GM23338 (cell line): Measurements from ENCODE around the gene CCDC197.

Experiments used
- CREB1 ChIP-seq: fragments of 250-450 bp; sonication (Bioruptor Pico); IDR thresholded peaks from 2 replicates; pipeline ENCODE4 v1.5.0; 2020; ENCODE audit warnings: low read depth, mild to moderate bottlenecking, moderate library complexity
- CTCF ChIP-seq, 2 experiments: fragments of 200-600 bp in 1 of 2; sonication (generic) in 1 of 2; conservative IDR thresholded peaks; 2 replicates each; pipeline versions ENCODE4 v1.5.1 to v1.6.1; 2016 to 2017; ENCODE audit warnings: antibody characterized with exemption in 2 of 2, low read depth in 2 of 2, mild to moderate bottlenecking in 2 of 2, moderate library complexity in 1 of 2
- ETS1 ChIP-seq: IDR thresholded peaks from 2 replicates; pipeline ENCODE4 v1.6.1; 2016; ENCODE audit warnings: antibody characterized with exemption
- EZH2 ChIP-seq: fragments of 200-600 bp; sonication (generic); IDR thresholded peaks from one replicate; pipeline ENCODE4 v1.8.0; 2017; ENCODE audit warnings: antibody characterized with exemption, mild to moderate bottlenecking, low read depth; ENCODE audit not compliant: unreplicated experiment
- EZH2phosphoT487 ChIP-seq: fragments of 200-600 bp; sonication (generic); IDR thresholded peaks from one replicate; pipeline ENCODE4 v1.8.1; 2018; ENCODE audit warnings: antibody characterized with exemption; ENCODE audit not compliant: unreplicated experiment
- JUNB ChIP-seq: IDR thresholded peaks from one replicate; pipeline ENCODE4 v1.6.1; 2016; ENCODE audit warnings: antibody characterized with exemption; ENCODE audit not compliant: unreplicated experiment
- NANOG ChIP-seq: IDR thresholded peaks from 2 replicates; pipeline ENCODE4 v1.6.1; 2016; ENCODE audit warnings: antibody characterized with exemption, borderline replicate concordance
- POLR2AphosphoS5 ChIP-seq: IDR thresholded peaks from 2 replicates; pipeline ENCODE4 v1.6.1; 2016; ENCODE audit warnings: antibody characterized with exemption, low read depth
- REST ChIP-seq: IDR thresholded peaks from one replicate; pipeline ENCODE4 v1.6.1; 2018; ENCODE audit warnings: antibody characterized with exemption; ENCODE audit not compliant: unreplicated experiment
- STAT1 ChIP-seq: IDR thresholded peaks from one replicate; pipeline ENCODE4 v1.6.1; 2016; ENCODE audit warnings: antibody characterized with exemption; ENCODE audit not compliant: unreplicated experiment
- ZNF114 ChIP-seq: fragments of 250-450 bp; sonication (Bioruptor Pico); IDR thresholded peaks from 2 replicates; pipeline ENCODE4 v1.5.0; 2020; ENCODE audit warnings: mild to moderate bottlenecking, moderate library complexity
- ZNF331 ChIP-seq: fragments of 250-450 bp; sonication (Bioruptor Pico); IDR thresholded peaks from 2 replicates; pipeline ENCODE4 v1.5.0; 2020; ENCODE audit warnings: low read depth, mild to moderate bottlenecking, moderate library complexity
- ZNF462 ChIP-seq: fragments of 250-450 bp; sonication (Bioruptor Pico); IDR thresholded peaks from 2 replicates; pipeline ENCODE4 v1.5.0; 2020; ENCODE audit warnings: mild to moderate bottlenecking, moderate library complexity

GRCh38 chr14:94005324-94006073 is 8.4 kb downstream of the CCDC197 start:
- TF ChIP-seq EZH2 = no peak
- peak; percentile 48 to 64 for TF ChIP-seq CTCF (conservative IDR thresholded peaks at IDR 0.05; ENCODE audit: low read depth in 2 of 2)
- TF ChIP-seq EZH2phosphoT487 = no peak
- no peak for TF ChIP-seq ETS1
- TF ChIP-seq POLR2AphosphoS5 = no peak
- no peak for TF ChIP-seq REST
- no peak for TF ChIP-seq CREB1 (CRISPR knock-in tag)
- no peak for TF ChIP-seq ZNF114 (CRISPR knock-in tag)
- TF ChIP-seq ZNF462 (CRISPR knock-in tag) = no peak
- TF ChIP-seq ZNF331 (CRISPR knock-in tag) = no peak
- TF ChIP-seq JUNB = no peak
- no peak for TF ChIP-seq NANOG
- TF ChIP-seq STAT1 = no peak
